Body of pancreas (tissue), 4 donors: ENCODE results near the gene GTPBP4.

Source experiments
- CTCF ChIP-seq, 7 experiments: fragments of 450-650 bp in 4 of 7; fragments of 200-600 bp in 3 of 7; sonication (generic) in 3 of 7; IDR thresholded peaks; one replicate each; pipeline ENCODE4 v1.5.1; 2016 to 2019; ENCODE audit warnings: antibody characterized with exemption in 7 of 7
- POLR2A ChIP-seq, 3 donors: fragments of 450-650 bp; IDR thresholded peaks; one replicate each; pipeline ENCODE4 v1.6.1; 2016; ENCODE audit warnings: antibody characterized with exemption in 3 of 3, mild to moderate bottlenecking in 2 of 3

- no peak for TF ChIP-seq CTCF (IDR thresholded peaks at IDR 0.05)
- TF ChIP-seq POLR2A (IDR thresholded peaks at IDR 0.05) = no peak
Measured at GRCh38 chr10:1050145-1050544, 61.9 kb downstream of the GTPBP4 start.
